Measurements from ENCODE around the gene TMEM43. TPM values are rescaled to one million over a fixed set of nuclear protein-coding genes. Genes with fewer than 3 reads are reported as not detected.

Gene TMEM43
- total and polyA plus RNA-seq, 10 of the 15 experiments (the other 5 are each of a cell fraction or from before 2014, with no cell fraction given), result 7.2 to 33.0 (median 18.5) TPM

DNA sequence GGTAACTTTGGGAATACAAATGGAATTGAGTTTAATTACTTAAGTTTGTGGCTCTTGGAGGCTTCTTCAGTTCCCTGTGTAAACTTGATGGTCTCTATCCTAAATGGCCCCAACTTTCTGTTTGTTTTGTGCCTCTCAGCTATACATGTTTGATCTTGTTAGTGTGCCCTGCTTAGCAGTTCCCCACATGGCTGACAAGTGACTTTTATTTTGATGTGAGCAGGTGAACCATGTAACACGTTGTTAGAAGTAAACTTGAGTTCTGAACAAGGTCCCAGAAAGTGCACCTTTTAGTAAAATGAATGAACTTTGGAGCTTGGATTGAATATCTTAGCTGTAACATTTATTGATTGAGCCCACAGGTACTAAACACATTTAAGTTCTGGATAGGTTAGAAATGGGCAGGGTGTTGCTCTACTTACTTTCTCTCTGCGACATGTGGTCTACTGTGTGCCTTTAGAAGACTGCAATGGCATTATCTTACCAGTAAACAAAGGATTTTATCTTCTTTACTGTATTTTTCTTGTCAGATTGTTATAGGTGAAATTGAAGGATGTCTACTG, 58.2 kb downstream of the TMEM43 start (continued):
- TF ChIP-seq, protein P1, sequence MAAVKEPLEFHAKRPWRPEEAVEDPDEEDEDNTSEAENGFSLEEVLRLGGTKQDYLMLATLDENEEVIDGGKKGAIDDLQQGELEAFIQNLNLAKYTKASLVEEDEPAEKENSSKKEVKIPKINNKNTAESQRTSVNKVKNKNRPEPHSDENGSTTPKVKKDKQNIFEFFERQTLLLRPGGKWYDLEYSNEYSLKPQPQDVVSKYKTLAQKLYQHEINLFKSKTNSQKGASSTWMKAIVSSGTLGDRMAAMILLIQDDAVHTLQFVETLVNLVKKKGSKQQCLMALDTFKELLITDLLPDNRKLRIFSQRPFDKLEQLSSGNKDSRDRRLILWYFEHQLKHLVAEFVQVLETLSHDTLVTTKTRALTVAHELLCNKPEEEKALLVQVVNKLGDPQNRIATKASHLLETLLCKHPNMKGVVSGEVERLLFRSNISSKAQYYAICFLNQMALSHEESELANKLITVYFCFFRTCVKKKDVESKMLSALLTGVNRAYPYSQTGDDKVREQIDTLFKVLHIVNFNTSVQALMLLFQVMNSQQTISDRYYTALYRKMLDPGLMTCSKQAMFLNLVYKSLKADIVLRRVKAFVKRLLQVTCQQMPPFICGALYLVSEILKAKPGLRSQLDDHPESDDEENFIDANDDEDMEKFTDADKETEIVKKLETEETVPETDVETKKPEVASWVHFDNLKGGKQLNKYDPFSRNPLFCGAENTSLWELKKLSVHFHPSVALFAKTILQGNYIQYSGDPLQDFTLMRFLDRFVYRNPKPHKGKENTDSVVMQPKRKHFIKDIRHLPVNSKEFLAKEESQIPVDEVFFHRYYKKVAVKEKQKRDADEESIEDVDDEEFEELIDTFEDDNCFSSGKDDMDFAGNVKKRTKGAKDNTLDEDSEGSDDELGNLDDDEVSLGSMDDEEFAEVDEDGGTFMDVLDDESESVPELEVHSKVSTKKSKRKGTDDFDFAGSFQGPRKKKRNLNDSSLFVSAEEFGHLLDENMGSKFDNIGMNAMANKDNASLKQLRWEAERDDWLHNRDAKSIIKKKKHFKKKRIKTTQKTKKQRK (IDR thresholded peaks at IDR 0.05; ENCODE audit: low read depth, low read length), result no peak
- TF ChIP-seq SMAD1 (IDR thresholded peaks at IDR 0.05; ENCODE audit: low read depth, partially characterized antibody) (no peak), TARDBP (IDR thresholded peaks at IDR 0.05; ENCODE audit: borderline replicate concordance) (no peak), BHLHE40 (IDR thresholded peaks at IDR 0.05; ENCODE audit: borderline replicate concordance in 1 of 2, low read depth in 2 of 2, low read length in 1 of 2) (no peak), LARP7 (IDR thresholded peaks at IDR 0.05) (no peak), NR2F1 (conservative IDR thresholded peaks at IDR 0.05) (no peak), SREBF1 (IDR thresholded peaks at IDR 0.05; ENCODE audit: low read length) (no peak), TAF1 (IDR thresholded peaks at IDR 0.05; ENCODE audit: borderline replicate concordance, low read depth, low read length) (no peak), POLR2A (IDR thresholded peaks at IDR 0.05; ENCODE audit: low read depth, low read length) (no peak)
- TF ChIP-seq, protein P2, sequence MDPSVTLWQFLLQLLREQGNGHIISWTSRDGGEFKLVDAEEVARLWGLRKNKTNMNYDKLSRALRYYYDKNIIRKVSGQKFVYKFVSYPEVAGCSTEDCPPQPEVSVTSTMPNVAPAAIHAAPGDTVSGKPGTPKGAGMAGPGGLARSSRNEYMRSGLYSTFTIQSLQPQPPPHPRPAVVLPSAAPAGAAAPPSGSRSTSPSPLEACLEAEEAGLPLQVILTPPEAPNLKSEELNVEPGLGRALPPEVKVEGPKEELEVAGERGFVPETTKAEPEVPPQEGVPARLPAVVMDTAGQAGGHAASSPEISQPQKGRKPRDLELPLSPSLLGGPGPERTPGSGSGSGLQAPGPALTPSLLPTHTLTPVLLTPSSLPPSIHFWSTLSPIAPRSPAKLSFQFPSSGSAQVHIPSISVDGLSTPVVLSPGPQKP (IDR thresholded peaks at IDR 0.05; ENCODE audit: low read depth, low read length), result no peak
